ENCODE results near the gene OPA3.

DNA sequence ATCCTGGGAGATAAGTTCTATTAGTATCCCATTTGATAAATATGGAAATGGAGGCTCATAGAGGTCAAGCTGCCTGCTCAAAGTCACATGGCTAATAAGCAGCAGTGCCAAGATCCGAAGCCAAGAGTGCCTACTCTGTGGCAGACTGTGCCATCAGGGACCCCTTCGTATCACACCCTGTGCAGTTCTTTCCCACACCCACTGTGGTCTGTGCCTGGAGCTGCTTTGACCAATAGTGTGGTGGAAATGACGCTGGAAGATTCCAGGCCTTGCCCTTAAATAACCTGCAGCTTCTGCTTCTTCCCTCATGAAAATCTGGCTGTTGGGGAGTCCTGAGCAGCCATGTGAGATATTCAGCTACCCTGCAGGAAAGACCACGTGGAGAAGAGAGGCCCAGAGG lies 10.1 kb downstream of the OPA3 start:
- TF ChIP-seq, protein P1, sequence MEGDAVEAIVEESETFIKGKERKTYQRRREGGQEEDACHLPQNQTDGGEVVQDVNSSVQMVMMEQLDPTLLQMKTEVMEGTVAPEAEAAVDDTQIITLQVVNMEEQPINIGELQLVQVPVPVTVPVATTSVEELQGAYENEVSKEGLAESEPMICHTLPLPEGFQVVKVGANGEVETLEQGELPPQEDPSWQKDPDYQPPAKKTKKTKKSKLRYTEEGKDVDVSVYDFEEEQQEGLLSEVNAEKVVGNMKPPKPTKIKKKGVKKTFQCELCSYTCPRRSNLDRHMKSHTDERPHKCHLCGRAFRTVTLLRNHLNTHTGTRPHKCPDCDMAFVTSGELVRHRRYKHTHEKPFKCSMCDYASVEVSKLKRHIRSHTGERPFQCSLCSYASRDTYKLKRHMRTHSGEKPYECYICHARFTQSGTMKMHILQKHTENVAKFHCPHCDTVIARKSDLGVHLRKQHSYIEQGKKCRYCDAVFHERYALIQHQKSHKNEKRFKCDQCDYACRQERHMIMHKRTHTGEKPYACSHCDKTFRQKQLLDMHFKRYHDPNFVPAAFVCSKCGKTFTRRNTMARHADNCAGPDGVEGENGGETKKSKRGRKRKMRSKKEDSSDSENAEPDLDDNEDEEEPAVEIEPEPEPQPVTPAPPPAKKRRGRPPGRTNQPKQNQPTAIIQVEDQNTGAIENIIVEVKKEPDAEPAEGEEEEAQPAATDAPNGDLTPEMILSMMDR (IDR thresholded peaks at IDR 0.05; ENCODE audit: poor library complexity, severe bottlenecking): no peak
- TF ChIP-seq, protein P2, sequence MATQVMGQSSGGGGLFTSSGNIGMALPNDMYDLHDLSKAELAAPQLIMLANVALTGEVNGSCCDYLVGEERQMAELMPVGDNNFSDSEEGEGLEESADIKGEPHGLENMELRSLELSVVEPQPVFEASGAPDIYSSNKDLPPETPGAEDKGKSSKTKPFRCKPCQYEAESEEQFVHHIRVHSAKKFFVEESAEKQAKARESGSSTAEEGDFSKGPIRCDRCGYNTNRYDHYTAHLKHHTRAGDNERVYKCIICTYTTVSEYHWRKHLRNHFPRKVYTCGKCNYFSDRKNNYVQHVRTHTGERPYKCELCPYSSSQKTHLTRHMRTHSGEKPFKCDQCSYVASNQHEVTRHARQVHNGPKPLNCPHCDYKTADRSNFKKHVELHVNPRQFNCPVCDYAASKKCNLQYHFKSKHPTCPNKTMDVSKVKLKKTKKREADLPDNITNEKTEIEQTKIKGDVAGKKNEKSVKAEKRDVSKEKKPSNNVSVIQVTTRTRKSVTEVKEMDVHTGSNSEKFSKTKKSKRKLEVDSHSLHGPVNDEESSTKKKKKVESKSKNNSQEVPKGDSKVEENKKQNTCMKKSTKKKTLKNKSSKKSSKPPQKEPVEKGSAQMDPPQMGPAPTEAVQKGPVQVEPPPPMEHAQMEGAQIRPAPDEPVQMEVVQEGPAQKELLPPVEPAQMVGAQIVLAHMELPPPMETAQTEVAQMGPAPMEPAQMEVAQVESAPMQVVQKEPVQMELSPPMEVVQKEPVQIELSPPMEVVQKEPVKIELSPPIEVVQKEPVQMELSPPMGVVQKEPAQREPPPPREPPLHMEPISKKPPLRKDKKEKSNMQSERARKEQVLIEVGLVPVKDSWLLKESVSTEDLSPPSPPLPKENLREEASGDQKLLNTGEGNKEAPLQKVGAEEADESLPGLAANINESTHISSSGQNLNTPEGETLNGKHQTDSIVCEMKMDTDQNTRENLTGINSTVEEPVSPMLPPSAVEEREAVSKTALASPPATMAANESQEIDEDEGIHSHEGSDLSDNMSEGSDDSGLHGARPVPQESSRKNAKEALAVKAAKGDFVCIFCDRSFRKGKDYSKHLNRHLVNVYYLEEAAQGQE (IDR thresholded peaks at IDR 0.05; ENCODE audit: borderline replicate concordance): no peak
- TF ChIP-seq RAD21 (conservative IDR thresholded peaks at IDR 0.05) (no peak), TAF1 (IDR thresholded peaks at IDR 0.05; ENCODE audit: low read depth) (no peak), POLR2AphosphoS5 (IDR thresholded peaks at IDR 0.05) (no peak), EZH2 (IDR thresholded peaks at IDR 0.05; ENCODE audit: borderline replicate concordance, insufficient read depth, low read length, poor library complexity, severe bottlenecking) (no peak), EP300 (conservative IDR thresholded peaks at IDR 0.05; ENCODE audit: poor library complexity, severe bottlenecking) (no peak), SMC3 (conservative IDR thresholded peaks at IDR 0.05; ENCODE audit: poor library complexity) (no peak), MXI1 (conservative IDR thresholded peaks at IDR 0.05; ENCODE audit: poor library complexity, severe bottlenecking) (no peak)

Data from neural cell (in vitro differentiated cells).